Measurements from ENCODE around the gene PSEN2. TPM values are rescaled to one million over a fixed set of nuclear protein-coding genes. Genes with fewer than 3 reads are reported as not detected.

The PSEN2 gene
- total RNA-seq, 1 donor from 2014 or later = 19.8 TPM

- Mint-ChIP-seq H3K27ac (ENCODE audit: unreplicated experiment) (no peak overlapping the region), H3K36me3 (ENCODE audit: low read depth, unreplicated experiment) (peaks cover 22% of the 10 kb centered on the region)
Observed at GRCh38 chr1:226890331-226891108, 20.1 kb downstream of the PSEN2 start.

GRCh38 chr1:226891346-226891745 lies 20.9 kb downstream of the PSEN2 start:
- no peak for TF ChIP-seq CTCF (IDR thresholded peaks at IDR 0.05; ENCODE audit: unreplicated experiment)
- no peaks in the 10 kb centered on the region for H3K9me3 Mint-ChIP-seq (ENCODE audit: unreplicated experiment)

More at GRCh38 chr1:226890331-226891108, 20.1 kb downstream of the PSEN2 start:
- no peak for TF ChIP-seq CTCF (IDR thresholded peaks at IDR 0.05; ENCODE audit: unreplicated experiment)
- H3K9me3 Mint-ChIP-seq (ENCODE audit: unreplicated experiment) = no peaks in the 10 kb centered on the region
- H3K27me3 Mint-ChIP-seq (ENCODE audit: unreplicated experiment) = peaks cover 5% of the 10 kb centered on the region
- peaks cover 22% of the 10 kb centered on the region for H3K4me1 Mint-ChIP-seq (ENCODE audit: unreplicated experiment)
- H3K4me3 Mint-ChIP-seq (ENCODE audit: unreplicated experiment) = peak overlapping the region; percentile 70
- no peak for DNase-seq (ENCODE audit: low spot score)

DNA sequence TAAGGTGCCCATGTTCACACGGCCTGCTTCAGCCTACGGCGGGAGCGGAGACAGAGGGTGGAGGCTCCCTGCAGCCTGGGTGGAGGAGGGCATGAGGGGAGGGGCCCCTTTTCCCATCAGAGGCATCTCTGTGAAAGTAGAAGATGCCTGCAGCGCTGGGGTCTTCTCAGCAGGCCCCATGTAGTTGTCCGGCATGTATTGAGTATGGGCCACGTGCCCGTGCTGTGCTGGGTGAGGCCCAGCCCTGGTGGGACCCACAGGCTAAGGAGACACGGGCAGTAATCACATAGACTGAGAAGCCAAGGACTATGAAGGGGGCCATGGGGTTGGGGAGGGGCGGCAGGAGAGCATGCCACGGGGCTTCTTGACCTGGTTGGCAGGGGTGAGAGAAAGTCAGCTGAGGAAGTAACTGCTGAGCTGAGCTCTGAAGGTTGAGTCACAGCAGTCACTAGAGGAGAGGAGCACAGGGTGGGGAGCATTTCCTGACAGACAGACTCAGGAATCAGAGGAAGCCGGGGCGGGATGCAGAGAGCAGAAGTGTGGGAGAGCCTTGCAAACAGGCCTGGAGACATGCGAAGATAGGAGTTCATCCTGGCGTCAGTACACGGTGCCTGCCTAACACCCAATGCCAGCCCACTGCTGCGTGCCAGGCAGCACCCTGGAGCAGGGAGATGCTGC lies 21.6 kb downstream of the PSEN2 start:
- Mint-ChIP-seq H3K27me3 (ENCODE audit: unreplicated experiment) (no peaks in the 10 kb centered on the region), H3K9me3 (ENCODE audit: unreplicated experiment) (no peaks in the 10 kb centered on the region), H3K27ac (ENCODE audit: unreplicated experiment) (peak overlapping the region; percentile 6), H3K36me3 (ENCODE audit: low read depth, unreplicated experiment) (peaks cover 23% of the 10 kb centered on the region), H3K4me3 (ENCODE audit: unreplicated experiment) (no peak overlapping the region), H3K4me1 (ENCODE audit: unreplicated experiment) (peaks cover 15% of the 10 kb centered on the region)
- DNase-seq (ENCODE audit: low spot score) = no peak
- TF ChIP-seq CTCF (IDR thresholded peaks at IDR 0.05; ENCODE audit: unreplicated experiment) = no peak

More at GRCh38 chr1:226891346-226891745, 20.9 kb downstream of the PSEN2 start:
- Mint-ChIP-seq H3K27ac (ENCODE audit: unreplicated experiment) (no peak overlapping the region), H3K27me3 (ENCODE audit: unreplicated experiment) (no peaks in the 10 kb centered on the region), H3K4me1 (ENCODE audit: unreplicated experiment) (peaks cover 17% of the 10 kb centered on the region), H3K4me3 (ENCODE audit: unreplicated experiment) (no peak overlapping the region), H3K36me3 (ENCODE audit: low read depth, unreplicated experiment) (peaks cover 23% of the 10 kb centered on the region)
- no peak for DNase-seq (ENCODE audit: low spot score)

DNA sequence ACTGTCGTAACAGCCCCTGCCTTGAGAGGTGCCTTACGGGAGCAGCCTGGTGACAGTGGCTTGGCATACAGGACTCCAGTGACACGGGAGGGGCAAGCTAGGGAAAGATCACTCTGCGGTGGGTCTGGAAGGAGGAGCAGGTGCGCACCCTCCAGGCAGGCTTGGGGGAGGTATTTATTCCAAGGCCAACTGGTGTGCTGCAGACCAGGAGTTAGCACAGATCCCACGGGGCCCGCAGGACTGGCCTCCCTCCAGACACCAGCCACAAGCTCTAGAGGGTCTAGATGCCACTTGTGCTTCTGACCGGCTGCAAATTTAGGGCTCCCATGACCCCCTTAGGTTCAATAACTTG lies 22.1 kb downstream of the PSEN2 start:
- no peak overlapping the region for H3K4me3 Mint-ChIP-seq (ENCODE audit: unreplicated experiment)
- TF ChIP-seq CTCF (IDR thresholded peaks at IDR 0.05; ENCODE audit: unreplicated experiment) = no peak
- H3K27me3 Mint-ChIP-seq (ENCODE audit: unreplicated experiment) = no peaks in the 10 kb centered on the region
- no peak for DNase-seq (ENCODE audit: low spot score)
- peaks cover 25% of the 10 kb centered on the region for H3K36me3 Mint-ChIP-seq (ENCODE audit: low read depth, unreplicated experiment)
- H3K9me3 Mint-ChIP-seq (ENCODE audit: unreplicated experiment) = no peaks in the 10 kb centered on the region
- H3K27ac Mint-ChIP-seq (ENCODE audit: unreplicated experiment) = peak overlapping the region; percentile 6
- peaks cover 15% of the 10 kb centered on the region for H3K4me1 Mint-ChIP-seq (ENCODE audit: unreplicated experiment)

DNA sequence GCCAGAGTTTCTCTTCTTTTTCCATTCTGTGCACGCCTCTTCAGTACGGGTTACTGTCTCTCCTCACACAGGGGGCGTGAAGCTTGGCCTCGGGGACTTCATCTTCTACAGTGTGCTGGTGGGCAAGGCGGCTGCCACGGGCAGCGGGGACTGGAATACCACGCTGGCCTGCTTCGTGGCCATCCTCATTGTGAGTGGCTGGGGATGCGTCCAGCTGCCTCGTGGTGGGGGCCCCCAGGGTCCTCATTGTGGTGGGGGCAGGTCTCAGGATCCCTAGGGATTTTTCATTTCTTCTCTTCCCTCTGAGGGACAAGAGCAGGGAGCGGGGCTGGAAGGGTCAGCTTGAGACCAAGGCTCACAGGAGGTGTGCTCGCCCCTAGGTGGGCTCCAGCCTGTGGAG lies 23.5 kb downstream of the PSEN2 start:
- no peaks in the 10 kb centered on the region for H3K27me3 Mint-ChIP-seq (ENCODE audit: unreplicated experiment)
- H3K4me3 Mint-ChIP-seq (ENCODE audit: unreplicated experiment) = no peak overlapping the region
- no peak for TF ChIP-seq CTCF (IDR thresholded peaks at IDR 0.05; ENCODE audit: unreplicated experiment)
- no peak overlapping the region for H3K27ac Mint-ChIP-seq (ENCODE audit: unreplicated experiment)
- no peaks in the 10 kb centered on the region for H3K9me3 Mint-ChIP-seq (ENCODE audit: unreplicated experiment)
- no peak for DNase-seq (ENCODE audit: low spot score)
- H3K36me3 Mint-ChIP-seq (ENCODE audit: low read depth, unreplicated experiment) = peaks cover 21% of the 10 kb centered on the region
- peaks cover 15% of the 10 kb centered on the region for H3K4me1 Mint-ChIP-seq (ENCODE audit: unreplicated experiment)
